Left ventricle myocardium inferior (tissue), 1 donor: ENCODE results near the gene SHISAL1. TPM values are rescaled to one million over a fixed set of nuclear protein-coding genes. Genes with fewer than 3 reads are reported as not detected.

Experiments used
- DNase-seq: peaks from one replicate; pipeline ENCODE4 v3.0.0-alpha.2; 2020
- H3K27ac ChIP-seq: fragments of 200-600 bp; replicated peaks from 2 replicates; pipeline ENCODE4 v1.8.0; 2021
- H3K27me3 ChIP-seq: fragments of 200-600 bp; 2 replicates; pipeline ENCODE4 v1.8.0; 2021; ENCODE audit warnings: low read depth
- H3K36me3 ChIP-seq: fragments of 200-600 bp; 2 replicates; pipeline ENCODE4 v1.8.0; 2021
- H3K4me1 ChIP-seq: fragments of 200-600 bp; 2 replicates; pipeline ENCODE4 v1.8.0; 2021
- H3K4me3 ChIP-seq: fragments of 200-600 bp; 2 replicates; pipeline ENCODE4 v1.8.0; 2021; ENCODE audit warnings: mild to moderate bottlenecking, moderate library complexity
- H3K9me3 ChIP-seq: fragments of 200-600 bp; replicated peaks from 2 replicates; pipeline ENCODE4 v1.8.0; 2021
- intact Hi-C: fragments of 100-400 bp; cut with micrococcal nuclease; formaldehyde crosslinking; loops from one replicate; pipeline ENCODE4 v1.11.0; 2022
- total RNA-seq: library from RNA; stranded (reverse); fragmentation: NEBNext Ultra II Directional; extraction: Animal tissue kit (Norgen Biotek cat#: 25700); gene quantifications from one replicate; pipeline ENCODE4 v1.2.1, GENCODE V29; 2021
- TF ChIP-seq, protein P1 (sequence below): fragments of 200-600 bp; IDR thresholded peaks from 2 replicates; pipeline ENCODE4 v1.8.0; 2021; ENCODE audit warnings: antibody characterized with exemption, mild to moderate bottlenecking, borderline replicate concordance
- donor health status: DM: no; HTN: yes; CAD: no; lungs with severe emphysema.

The SHISAL1 gene
- total RNA-seq, 1 donor from 2014 or later, result 1.3 TPM

DNA sequence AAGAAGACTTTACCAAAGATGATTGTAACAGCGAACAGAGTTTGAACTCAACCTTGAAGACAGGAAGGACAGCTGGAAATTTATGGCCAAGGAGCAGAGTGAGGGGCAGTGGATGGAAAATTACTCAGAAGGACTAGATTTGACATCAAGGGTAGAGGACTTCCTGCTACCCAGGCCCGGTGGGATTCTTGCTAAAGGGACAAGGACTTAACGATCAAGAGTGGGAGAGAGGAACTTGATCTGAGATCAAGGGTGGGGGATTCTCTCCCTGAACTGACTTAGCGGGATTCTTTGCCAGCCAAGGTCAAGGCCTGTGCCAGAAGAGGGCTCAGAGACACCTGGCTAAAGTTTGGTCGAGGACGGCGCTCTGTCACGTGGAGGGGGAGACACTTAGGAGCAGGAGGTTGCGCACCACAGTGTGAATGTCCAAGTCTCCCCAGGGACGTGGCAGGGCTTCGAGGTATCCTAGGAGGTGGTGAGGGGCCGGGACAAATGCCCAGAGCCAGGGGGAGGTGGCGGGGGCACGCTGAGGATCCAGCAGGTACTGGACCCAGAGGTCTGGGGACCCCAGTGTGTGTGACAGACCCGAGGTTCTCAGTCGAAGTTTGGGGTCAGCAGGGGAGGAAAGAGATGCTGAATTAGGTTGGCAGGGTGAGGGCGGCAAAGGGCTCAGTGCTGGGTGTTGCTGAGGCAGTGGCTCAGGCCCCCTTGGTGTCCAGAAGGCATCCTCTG is 46.1 kb upstream of the SHISAL1 start:
- peak; percentile 11 for DNase-seq

DNA sequence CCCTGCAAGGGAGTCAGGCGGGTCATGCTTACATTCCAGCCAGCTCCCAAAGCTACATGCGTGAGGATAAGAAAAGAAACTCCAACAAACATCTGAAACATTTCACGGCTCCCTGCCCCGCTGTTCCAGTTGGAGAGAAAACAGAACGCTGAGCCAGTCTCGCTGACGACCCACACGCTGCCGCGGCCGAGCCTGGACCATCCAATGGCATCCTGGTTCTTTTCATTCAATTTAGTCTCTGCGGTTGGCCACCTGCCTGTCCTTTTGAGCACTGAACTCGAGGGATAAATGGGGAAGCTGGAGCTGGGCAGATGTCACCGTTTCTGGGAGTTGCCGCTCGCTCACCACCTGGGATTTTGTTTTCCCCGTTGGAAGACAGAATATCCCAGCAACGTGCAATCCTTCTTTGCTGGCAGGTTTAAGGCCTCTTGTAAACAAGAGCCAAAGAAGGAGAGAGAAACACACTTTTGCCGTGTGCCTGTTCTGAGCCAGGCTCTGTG is 45.3 kb upstream of the SHISAL1 start:
- peak; percentile 44 for DNase-seq
- intact Hi-C loops, result no loop called here
- H3K27ac ChIP-seq, result peak overlapping the region; percentile 37
- H3K27me3 ChIP-seq, result peaks cover 7% of the 10 kb centered on the region
- no peaks in the 10 kb centered on the region for H3K36me3 ChIP-seq
- H3K4me3 ChIP-seq, result no peak overlapping the region
- peaks cover 40% of the 10 kb centered on the region for H3K4me1 ChIP-seq
- no peaks in the 10 kb centered on the region for H3K9me3 ChIP-seq
- TF ChIP-seq, protein P1, sequence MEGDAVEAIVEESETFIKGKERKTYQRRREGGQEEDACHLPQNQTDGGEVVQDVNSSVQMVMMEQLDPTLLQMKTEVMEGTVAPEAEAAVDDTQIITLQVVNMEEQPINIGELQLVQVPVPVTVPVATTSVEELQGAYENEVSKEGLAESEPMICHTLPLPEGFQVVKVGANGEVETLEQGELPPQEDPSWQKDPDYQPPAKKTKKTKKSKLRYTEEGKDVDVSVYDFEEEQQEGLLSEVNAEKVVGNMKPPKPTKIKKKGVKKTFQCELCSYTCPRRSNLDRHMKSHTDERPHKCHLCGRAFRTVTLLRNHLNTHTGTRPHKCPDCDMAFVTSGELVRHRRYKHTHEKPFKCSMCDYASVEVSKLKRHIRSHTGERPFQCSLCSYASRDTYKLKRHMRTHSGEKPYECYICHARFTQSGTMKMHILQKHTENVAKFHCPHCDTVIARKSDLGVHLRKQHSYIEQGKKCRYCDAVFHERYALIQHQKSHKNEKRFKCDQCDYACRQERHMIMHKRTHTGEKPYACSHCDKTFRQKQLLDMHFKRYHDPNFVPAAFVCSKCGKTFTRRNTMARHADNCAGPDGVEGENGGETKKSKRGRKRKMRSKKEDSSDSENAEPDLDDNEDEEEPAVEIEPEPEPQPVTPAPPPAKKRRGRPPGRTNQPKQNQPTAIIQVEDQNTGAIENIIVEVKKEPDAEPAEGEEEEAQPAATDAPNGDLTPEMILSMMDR, result peak; percentile 10

More for the DNA sequence above, 46.1 kb upstream of the SHISAL1 start:
- Histone ChIP-seq H3K9me3 (no peaks in the 10 kb centered on the region), H3K4me1 (peaks cover 49% of the 10 kb centered on the region), H3K27ac (peak overlapping the region; percentile 37), H3K36me3 (no peaks in the 10 kb centered on the region), H3K27me3 (no peaks in the 10 kb centered on the region), H3K4me3 (no peak overlapping the region)
- intact Hi-C loops, result no loop called here
- TF ChIP-seq, protein P1, result no peak

DNA sequence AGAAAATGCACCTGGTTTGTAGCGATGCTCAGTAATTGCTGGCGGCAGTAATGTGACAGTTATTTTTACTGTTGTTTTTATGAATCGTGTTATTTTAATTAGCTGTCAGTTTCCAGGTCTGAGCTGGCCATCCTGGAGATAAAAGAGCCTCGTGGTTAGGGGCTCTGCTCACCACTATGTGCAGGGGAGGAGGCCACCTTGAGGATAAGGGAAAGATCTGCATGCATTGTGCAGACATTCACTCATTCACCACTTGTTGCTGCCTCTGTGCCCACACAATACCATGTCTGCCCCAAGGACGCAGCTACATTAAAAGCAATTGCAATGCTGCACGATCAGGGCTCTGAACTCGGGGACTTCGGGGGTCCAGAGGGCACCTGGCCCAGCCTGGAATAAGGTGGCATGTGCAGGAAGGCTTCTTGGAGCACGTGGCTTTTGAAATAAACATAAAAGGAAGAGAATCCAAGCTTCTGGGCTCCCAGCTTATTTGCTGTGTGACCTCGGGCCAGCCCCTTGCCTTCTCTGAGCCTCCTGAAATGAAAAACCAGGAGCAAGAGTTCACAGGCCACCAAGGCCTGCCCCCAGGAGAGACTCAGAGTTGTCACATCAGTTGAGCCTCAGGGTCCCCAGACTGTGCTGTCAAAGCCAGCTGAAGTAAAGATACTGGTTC is 44.7 kb upstream of the SHISAL1 start:
- TF ChIP-seq, protein P1, result no peak
- intact Hi-C loops, result no loop called here
- Histone ChIP-seq H3K36me3 (no peaks in the 10 kb centered on the region), H3K4me1 (peaks cover 34% of the 10 kb centered on the region), H3K27ac (peak overlapping the region; percentile 37), H3K27me3 (peaks cover 13% of the 10 kb centered on the region), H3K4me3 (no peak overlapping the region), H3K9me3 (no peaks in the 10 kb centered on the region)
- DNase-seq, result peak; percentile 2

DNA sequence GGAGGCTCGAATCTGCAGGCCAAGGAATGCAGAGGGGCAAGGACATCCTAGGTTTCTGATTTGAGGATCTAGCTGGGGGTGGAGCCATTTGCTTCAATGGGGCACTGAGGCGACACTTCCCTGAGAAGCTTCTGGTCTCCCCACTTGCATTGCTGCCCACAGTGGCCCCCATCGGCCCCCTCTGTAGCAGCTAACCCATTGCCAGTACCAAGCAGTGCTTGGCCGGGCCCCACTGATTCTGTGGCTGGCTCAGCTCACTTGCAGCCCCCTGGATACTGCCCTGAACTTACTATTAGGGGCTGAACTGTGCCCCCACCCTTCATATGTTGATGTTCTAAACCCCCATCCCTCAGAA is 42.9 kb upstream of the SHISAL1 start:
- DNase-seq, result peak; percentile 7
- H3K36me3 ChIP-seq, result no peaks in the 10 kb centered on the region
- peaks cover 24% of the 10 kb centered on the region for H3K4me1 ChIP-seq
- no peak overlapping the region for H3K27ac ChIP-seq
- H3K4me3 ChIP-seq, result no peak overlapping the region
- intact Hi-C loops, result no loop called here
- H3K9me3 ChIP-seq, result no peaks in the 10 kb centered on the region
- TF ChIP-seq, protein P1, result no peak
- peaks cover 30% of the 10 kb centered on the region for H3K27me3 ChIP-seq

DNA sequence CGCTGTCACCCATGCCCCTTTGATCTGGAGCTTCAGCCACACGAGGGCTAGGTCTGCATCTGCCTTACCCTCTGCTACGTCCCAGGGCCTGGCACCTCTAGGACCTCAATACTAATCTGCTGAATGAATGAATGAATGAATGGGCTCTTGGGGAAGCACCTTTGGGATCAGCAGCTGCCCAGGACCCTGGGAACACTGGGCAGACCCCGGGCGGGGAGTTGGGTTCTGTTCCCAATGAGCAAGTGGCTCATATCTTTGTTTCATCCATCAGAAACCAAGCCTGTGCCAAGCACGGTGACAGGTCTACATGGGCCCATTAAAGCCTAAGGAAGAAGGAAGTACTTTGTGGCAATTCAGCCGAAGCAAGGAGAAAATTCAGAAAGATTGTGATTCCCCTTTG is 41.5 kb upstream of the SHISAL1 start:
- Histone ChIP-seq H3K36me3 (no peaks in the 10 kb centered on the region), H3K4me1 (peaks cover 14% of the 10 kb centered on the region), H3K27me3 (peaks cover 40% of the 10 kb centered on the region), H3K4me3 (no peak overlapping the region), H3K9me3 (no peaks in the 10 kb centered on the region), H3K27ac (no peak overlapping the region)
- TF ChIP-seq, protein P1, result no peak
- intact Hi-C loops, result no loop called here
- no peak for DNase-seq
